ACC112 (cell line): Measurements from ENCODE around the gene PIP4K2C.

Source experiments
- H2AFZ ChIP-seq: fragments of 200-600 bp; sonication (generic); one replicate; pipeline ENCODE4 v1.6.0; 2017; ENCODE audit warnings: antibody characterized with exemption, low read length; ENCODE audit not compliant: unreplicated experiment
- H3K27ac ChIP-seq: fragments of 200-600 bp; sonication (generic); 2 replicates; pipeline ENCODE4 v1.5.1; 2014; ENCODE audit warnings: low read depth, mild to moderate bottlenecking, antibody characterized with exemption, low read length, moderate library complexity
- H3K27me3 ChIP-seq: fragments of 200-600 bp; sonication (generic); 2 replicates; pipeline ENCODE4 v1.6.1; 2014; ENCODE audit warnings: mild to moderate bottlenecking, antibody characterized with exemption, low read length, moderate library complexity, mixed read lengths; ENCODE audit not compliant: insufficient read depth
- H3K36me3 ChIP-seq: fragments of 200-600 bp; sonication (generic); 2 replicates; pipeline ENCODE4 v1.6.1; 2016; ENCODE audit warnings: mild to moderate bottlenecking, antibody characterized with exemption, low read length, moderate library complexity, mixed read lengths; ENCODE audit not compliant: insufficient read depth
- H3K4me1 ChIP-seq: fragments of 200-600 bp; sonication (generic); one replicate; pipeline ENCODE4 v1.6.1; 2016; ENCODE audit warnings: low read length, mixed read lengths; ENCODE audit not compliant: insufficient read depth, unreplicated experiment, control insufficient read depth
- H3K4me3 ChIP-seq: fragments of 200-600 bp; sonication (generic); 2 replicates; pipeline ENCODE4 v1.5.1; 2014; ENCODE audit warnings: mild to moderate bottlenecking, low read depth, low read length
- H3K79me2 ChIP-seq: fragments of 200-600 bp; sonication (generic); one replicate; pipeline ENCODE4 v1.6.0; 2016; ENCODE audit warnings: low read length; ENCODE audit not compliant: control insufficient read depth, unreplicated experiment, insufficient read depth

The PIP4K2C gene

GRCh38 chr12:57576613-57577160 lies 14.3 kb upstream of the PIP4K2C start:
- no peaks in the 10 kb centered on the region for H3K27me3 ChIP-seq
- no peak overlapping the region for H3K27ac ChIP-seq
- no peak overlapping the region for H2AFZ ChIP-seq
- H3K79me2 ChIP-seq = no peaks in the 10 kb centered on the region
- no peak overlapping the region for H3K4me3 ChIP-seq
- no peaks in the 10 kb centered on the region for H3K4me1 ChIP-seq
- no peaks in the 10 kb centered on the region for H3K36me3 ChIP-seq

GRCh38 chr12:57577981-57578758 lies 12.8 kb upstream of the PIP4K2C start:
- H3K36me3 ChIP-seq = no peaks in the 10 kb centered on the region
- no peaks in the 10 kb centered on the region for H3K4me1 ChIP-seq
- H3K79me2 ChIP-seq = no peaks in the 10 kb centered on the region
- no peak overlapping the region for H3K27ac ChIP-seq
- no peak overlapping the region for H3K4me3 ChIP-seq
- no peaks in the 10 kb centered on the region for H3K27me3 ChIP-seq
- H2AFZ ChIP-seq = no peak overlapping the region

GRCh38 chr12:57579011-57579410 lies 12.0 kb upstream of the PIP4K2C start:
- H3K4me3 ChIP-seq = no peak overlapping the region
- H3K27me3 ChIP-seq = no peaks in the 10 kb centered on the region
- H3K4me1 ChIP-seq = no peaks in the 10 kb centered on the region
- H3K79me2 ChIP-seq = no peaks in the 10 kb centered on the region
- H3K36me3 ChIP-seq = no peaks in the 10 kb centered on the region
- H2AFZ ChIP-seq = no peak overlapping the region
- no peak overlapping the region for H3K27ac ChIP-seq

GRCh38 chr12:57579677-57580465 lies 11.1 kb upstream of the PIP4K2C start:
- no peak overlapping the region for H3K27ac ChIP-seq
- no peaks in the 10 kb centered on the region for H3K79me2 ChIP-seq
- H3K4me1 ChIP-seq = no peaks in the 10 kb centered on the region
- no peak overlapping the region for H2AFZ ChIP-seq
- H3K4me3 ChIP-seq = no peak overlapping the region
- H3K27me3 ChIP-seq = no peaks in the 10 kb centered on the region
- H3K36me3 ChIP-seq = no peaks in the 10 kb centered on the region

- Histone ChIP-seq H3K27ac (no peak overlapping the region), H2AFZ (no peak overlapping the region), H3K79me2 (no peaks in the 10 kb centered on the region), H3K27me3 (peaks cover 5% of the 10 kb centered on the region; the same call in 1 of the 2 replicates), H3K4me3 (no peak overlapping the region), H3K4me1 (no peaks in the 10 kb centered on the region), H3K36me3 (no peaks in the 10 kb centered on the region)
Observed at GRCh38 chr12:57580466-57580795, 10.6 kb upstream of the PIP4K2C start.

- no peak overlapping the region for H3K27ac ChIP-seq
Observed at GRCh38 chr12:57581802-57582201, 9.2 kb upstream of the PIP4K2C start.

GRCh38 chr12:57582440-57582839 lies 8.6 kb upstream of the PIP4K2C start:
- H2AFZ ChIP-seq = no peak overlapping the region
- no peak overlapping the region for H3K27ac ChIP-seq
- no peaks in the 10 kb centered on the region for H3K4me1 ChIP-seq
- H3K79me2 ChIP-seq = no peaks in the 10 kb centered on the region
- no peaks in the 10 kb centered on the region for H3K36me3 ChIP-seq
- H3K27me3 ChIP-seq = peaks cover 15% of the 10 kb centered on the region
- H3K4me3 ChIP-seq = no peak overlapping the region

More at GRCh38 chr12:57581802-57582201, 9.2 kb upstream of the PIP4K2C start:
- Histone ChIP-seq H3K36me3 (no peaks in the 10 kb centered on the region), H3K79me2 (no peaks in the 10 kb centered on the region), H3K4me3 (no peak overlapping the region), H3K27me3 (peaks cover 11% of the 10 kb centered on the region), H3K4me1 (no peaks in the 10 kb centered on the region), H2AFZ (no peak overlapping the region)

- H2AFZ ChIP-seq = no peak overlapping the region
- H3K27me3 ChIP-seq = peaks cover 22% of the 10 kb centered on the region
- no peaks in the 10 kb centered on the region for H3K79me2 ChIP-seq
- no peak overlapping the region for H3K4me3 ChIP-seq
- H3K27ac ChIP-seq = no peak overlapping the region
- H3K36me3 ChIP-seq = no peaks in the 10 kb centered on the region
- no peaks in the 10 kb centered on the region for H3K4me1 ChIP-seq
Observed at GRCh38 chr12:57583008-57583831, 7.8 kb upstream of the PIP4K2C start.

- H3K4me1 ChIP-seq = no peaks in the 10 kb centered on the region
- no peak overlapping the region for H2AFZ ChIP-seq
- no peak overlapping the region for H3K4me3 ChIP-seq
- no peak overlapping the region for H3K27ac ChIP-seq
- peaks cover 23% of the 10 kb centered on the region for H3K27me3 ChIP-seq
- H3K79me2 ChIP-seq = no peaks in the 10 kb centered on the region
- no peaks in the 10 kb centered on the region for H3K36me3 ChIP-seq
Observed at GRCh38 chr12:57584050-57584449, 6.9 kb upstream of the PIP4K2C start.

- Histone ChIP-seq H3K4me1 (no peaks in the 10 kb centered on the region), H3K79me2 (no peaks in the 10 kb centered on the region), H3K36me3 (no peaks in the 10 kb centered on the region), H3K27me3 (peaks cover 23% of the 10 kb centered on the region), H3K27ac (no peak overlapping the region), H2AFZ (no peak overlapping the region), H3K4me3 (no peak overlapping the region)
Observed at GRCh38 chr12:57584690-57585089, 6.3 kb upstream of the PIP4K2C start.
